GM21723 (cell line): Measurements from ENCODE around the gene CSNK1G1.
"Not testable (repeated sequence)": the region's sequence is repeated elsewhere in the genome, so short reads cannot be mapped to it uniquely, and the experiment has no call there.

ENCODE experiments used
- ATAC-seq: cut with Tn5 transposase; IDR thresholded peaks from one replicate; pipeline ENCODE4 v1.9.1; 2021; ENCODE audit warnings: mild to moderate bottlenecking, moderate library complexity; ENCODE audit not compliant: unreplicated experiment

CSNK1G1 gene

GRCh38 chr15:64288999-64289398 lies 67.0 kb downstream of the CSNK1G1 start:
- ATAC-seq = no peak

DNA sequence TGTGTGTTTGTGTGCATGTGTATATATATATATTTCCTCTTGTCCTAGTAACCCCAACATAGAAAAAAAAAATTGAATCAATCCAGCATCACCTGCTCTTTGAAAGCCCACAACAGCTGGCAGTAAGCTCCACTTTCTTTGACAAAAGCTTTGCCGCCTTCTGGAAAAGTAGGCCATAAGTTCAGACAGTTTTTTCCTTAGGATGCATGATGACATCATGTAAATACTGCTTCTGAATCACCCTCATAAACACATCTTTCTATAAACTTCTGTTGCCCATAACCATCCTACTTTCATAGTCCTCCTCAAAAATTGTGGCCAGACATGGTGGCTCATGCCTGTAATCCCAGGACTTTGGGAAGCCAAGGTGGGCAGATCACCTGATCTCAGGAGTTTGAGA lies 67.4 kb downstream of the CSNK1G1 start:
- ATAC-seq = no peak

DNA sequence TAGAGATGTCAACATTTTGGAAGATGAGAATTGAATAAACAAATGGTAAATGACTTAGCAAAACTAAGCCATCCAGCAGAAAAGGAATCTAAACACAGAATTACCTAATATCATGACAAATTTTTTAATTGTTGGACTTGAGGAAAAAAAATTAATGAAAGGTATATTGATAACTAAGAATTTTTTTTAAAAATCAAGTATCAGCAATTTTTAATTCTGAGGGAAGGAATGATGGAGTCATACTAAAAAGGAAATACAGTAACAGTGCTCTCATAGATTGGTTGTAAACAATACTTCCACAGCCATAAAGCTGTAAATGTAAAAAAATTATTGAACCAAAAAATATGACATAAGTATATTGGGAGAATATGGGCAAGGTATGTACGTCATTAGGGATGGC lies 68.0 kb downstream of the CSNK1G1 start:
- ATAC-seq = no peak

DNA sequence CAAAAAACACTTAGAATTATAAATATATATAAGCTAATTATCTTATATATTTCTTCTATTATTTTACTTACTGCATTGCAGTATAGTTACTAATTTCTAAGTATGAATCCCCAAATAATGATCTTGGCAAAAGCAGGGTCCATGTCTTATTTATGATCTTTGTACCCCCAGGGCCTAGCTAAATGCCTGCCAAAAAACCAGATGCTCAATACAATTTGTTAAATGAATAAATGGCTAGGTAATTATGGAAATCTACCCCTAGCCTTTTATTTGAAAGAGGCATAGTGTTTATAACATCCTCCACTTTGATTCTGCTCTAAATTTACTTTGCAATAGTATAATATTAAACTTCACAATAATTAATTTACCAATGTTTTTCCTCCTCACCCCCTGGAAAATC lies 69.5 kb downstream of the CSNK1G1 start:
- ATAC-seq = no peak

DNA sequence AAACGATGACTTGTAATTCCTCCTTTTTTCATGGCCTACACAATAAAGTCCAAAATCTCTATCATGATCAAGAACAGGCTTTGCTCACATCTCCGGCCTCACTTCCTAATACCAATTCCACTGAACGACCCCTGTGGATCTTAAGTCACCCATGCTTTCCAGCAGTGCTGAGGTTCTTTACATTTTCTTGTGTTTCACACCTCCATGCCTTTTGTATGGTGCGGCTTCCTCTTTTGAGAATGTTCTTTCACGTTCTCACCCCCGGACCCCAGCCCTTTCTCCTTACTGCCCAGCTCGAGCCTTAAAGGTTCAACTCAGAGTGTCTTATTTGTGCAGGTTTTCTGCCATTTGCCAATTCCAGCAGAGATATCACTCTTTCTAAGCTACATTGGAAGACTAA lies 70.1 kb downstream of the CSNK1G1 start:
- ATAC-seq = no peak

DNA sequence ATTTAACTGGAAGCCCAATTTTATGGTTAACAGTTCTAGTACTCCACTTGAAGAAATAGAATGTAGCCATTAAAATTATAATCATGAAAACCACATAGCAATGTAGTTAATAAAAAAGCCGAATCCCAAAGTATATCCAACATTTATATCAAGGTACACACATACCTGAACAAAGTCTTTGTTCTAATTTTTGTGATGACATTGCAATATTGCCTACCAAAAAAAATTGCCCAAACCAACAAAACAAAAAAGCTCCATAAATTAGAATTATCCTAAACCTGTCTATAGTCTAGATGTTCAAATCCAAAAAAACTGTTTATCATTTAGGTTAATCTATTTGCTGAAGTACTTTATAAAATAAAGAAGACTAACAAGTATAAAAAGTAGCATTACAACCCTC lies 70.8 kb downstream of the CSNK1G1 start:
- ATAC-seq = no peak

GRCh38 chr15:64284042-64284441 lies 71.9 kb downstream of the CSNK1G1 start:
- no peak for ATAC-seq

- ATAC-seq = no peak
These were observed 73.3 kb downstream of the CSNK1G1 start for GRCh38 chr15:64282701-64283100.

GRCh38 chr15:64279131-64279530 lies 76.8 kb downstream of the CSNK1G1 start:
- ATAC-seq = no peak

- no peak for ATAC-seq
These were observed 80.0 kb downstream of the CSNK1G1 start for GRCh38 chr15:64275934-64276333.

DNA sequence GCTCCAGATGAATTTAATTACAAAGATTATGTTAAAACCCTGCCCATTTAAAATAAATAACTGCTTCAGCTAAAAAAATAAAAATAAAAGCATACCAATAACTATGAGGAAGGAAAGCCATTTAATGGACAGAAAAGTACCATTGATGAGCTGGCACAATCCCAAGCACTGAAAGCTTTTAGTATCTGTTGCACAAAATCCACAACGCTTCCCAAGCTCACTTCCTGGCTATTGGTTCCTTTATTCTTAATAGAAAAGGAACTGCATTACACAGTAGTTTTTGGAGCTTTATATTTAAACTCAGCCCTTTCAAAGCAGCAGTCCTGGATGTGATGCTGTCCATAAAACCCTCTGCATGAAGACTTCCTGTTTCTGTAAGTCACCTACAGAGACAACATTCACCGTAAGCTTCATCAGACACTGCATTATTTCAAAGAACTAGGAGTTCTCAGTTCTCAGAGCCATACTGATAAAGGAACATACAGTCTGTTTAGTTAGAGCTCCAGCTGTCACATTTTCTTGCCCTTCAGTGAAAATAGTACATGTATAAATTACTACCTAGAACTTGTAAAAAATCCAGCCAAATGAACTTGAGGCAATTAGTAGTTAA lies 81.5 kb downstream of the CSNK1G1 start:
- no peak for ATAC-seq

DNA sequence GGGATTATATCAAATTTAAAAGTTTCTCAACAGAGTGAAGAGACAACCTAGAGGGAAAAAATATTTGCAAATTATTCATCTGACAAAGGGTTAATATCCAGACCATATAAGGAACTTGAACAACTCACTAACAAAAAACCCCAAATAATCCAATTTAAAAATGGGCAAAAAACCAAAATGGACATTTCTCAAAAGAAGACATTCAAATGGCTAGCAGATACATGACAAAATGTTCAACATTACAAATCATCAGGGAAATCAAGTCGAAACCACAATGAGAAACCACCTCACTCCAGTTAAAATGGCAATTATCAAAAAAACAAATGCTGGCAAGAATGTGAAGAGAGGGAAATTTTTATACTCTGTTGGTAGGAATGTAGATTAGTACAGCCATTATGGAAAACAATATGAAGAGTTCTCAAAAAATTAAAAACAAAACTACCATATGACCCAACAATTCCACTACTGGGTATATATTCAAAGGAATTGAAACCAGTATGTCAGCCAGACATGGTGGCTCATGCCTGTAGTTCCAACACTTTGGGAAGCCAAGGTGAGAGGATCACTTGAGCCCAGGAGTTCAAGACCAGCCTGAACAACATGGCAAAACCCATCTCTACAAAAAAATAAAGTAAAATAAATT lies 88.5 kb downstream of the CSNK1G1 start:
- no peak for ATAC-seq

DNA sequence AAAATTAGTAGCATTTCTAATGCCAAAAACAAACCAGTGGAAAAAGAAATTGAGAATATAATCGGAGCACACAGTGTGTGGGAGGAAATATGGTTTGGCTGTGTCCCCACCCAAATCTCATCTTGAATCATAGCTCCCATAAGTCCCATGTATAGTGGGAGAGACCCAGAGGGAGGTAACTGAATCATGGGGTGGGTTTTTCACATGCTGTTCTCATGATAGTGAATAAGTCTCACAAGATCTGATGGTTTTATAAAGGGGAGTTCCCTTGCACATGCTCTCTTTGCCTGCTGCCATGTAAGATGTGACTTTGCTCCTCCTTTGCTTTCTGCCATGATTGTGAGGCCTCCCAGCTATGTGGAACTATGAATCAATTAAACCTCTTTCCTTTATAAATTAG lies 90.8 kb downstream of the CSNK1G1 start:
- ATAC-seq = not testable (repeated sequence)

- ATAC-seq = no peak
These were observed 91.5 kb downstream of the CSNK1G1 start for GRCh38 chr15:64264502-64264901.

- ATAC-seq = no peak
These were observed 92.4 kb downstream of the CSNK1G1 start for GRCh38 chr15:64263567-64263966.

- ATAC-seq = no peak
These were observed 99.9 kb downstream of the CSNK1G1 start for GRCh38 chr15:64256051-64256450.

DNA sequence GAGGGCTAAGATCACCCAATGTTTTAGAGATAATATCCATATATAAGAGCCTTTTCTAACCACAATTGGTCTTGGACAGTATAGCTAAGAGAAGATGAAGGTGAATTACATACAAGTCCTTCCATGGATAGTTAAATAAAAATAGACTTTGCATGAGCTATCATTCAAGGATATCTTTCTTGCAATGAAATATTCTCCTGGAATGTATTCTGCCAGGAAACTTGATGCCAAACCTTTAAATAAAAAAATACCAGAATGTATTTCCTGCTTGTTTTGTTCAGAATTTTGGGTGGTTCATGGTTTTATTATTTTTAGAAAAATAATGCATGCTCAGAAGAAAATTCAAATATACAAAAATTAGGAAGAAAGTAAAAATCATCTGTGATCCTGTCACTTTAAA lies 104.3 kb downstream of the CSNK1G1 start:
- no peak for ATAC-seq

DNA sequence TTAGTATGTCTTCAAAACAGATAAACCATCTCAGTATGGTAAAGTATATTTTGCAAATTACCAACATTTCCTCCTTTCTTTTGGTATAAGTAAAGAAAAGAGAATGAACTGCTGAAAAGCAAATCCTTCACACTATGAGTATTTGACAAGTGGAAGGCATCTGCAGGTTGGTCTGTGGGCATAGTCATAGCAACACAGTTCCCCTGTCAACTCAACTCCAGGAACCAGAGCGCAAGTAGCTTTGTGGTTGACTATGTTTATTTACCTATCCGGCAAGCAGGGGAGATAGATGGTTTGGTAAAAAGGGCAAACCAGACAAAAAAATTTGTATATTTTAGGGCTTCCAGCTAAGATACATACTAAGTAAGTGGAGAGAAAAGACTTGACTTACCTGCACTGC lies 104.9 kb downstream of the CSNK1G1 start:
- no peak for ATAC-seq

DNA sequence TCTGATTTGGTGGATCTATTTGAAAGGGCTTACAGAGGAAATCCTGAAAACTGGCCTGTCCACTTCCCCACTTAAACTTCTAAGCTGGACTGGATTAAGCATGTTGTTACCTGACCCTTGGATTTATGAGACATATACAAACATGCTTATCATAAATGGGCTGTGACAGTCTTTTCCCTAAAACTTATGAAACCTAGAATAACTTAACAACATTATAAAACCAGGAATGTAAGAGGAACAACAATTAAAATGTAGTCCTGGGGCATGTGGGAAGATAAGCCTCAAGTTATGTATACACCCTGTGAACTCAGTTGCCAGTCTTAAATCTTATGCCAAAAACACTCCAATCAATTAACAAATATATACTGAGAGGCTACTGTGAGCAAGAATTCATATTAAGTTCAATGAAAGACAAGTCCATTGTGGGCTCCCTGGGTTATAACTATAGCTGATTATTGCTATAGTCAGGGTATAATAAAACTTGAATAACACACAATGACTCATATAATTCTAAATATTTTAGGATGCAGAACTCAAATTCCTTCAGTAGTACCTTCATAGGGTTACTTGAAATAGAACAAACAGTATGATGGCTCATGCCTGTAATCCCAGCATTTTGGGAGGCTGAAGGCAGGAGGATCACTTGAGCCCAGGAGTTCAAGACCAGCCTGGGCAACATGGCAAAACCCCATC lies 105.9 kb downstream of the CSNK1G1 start:
- no peak for ATAC-seq

DNA sequence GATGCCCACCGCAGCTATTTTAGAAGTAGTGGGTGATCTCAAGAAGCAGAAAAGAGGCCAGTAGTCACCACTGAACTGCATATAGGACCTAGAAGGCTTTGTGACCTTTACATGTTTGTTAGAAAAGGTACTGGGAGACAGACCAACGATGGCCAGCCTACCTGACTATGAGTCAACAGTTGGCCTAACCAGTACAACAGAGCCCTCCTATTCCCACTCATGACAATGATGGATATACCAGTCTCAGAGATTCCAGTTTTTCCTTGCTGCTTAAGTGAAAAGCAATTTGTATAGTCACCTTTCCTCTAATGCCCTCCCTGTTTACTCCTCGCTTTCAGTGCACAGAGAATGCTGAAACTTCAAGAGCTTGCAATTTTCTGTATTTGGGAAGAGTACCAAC lies 106.6 kb downstream of the CSNK1G1 start:
- no peak for ATAC-seq

DNA sequence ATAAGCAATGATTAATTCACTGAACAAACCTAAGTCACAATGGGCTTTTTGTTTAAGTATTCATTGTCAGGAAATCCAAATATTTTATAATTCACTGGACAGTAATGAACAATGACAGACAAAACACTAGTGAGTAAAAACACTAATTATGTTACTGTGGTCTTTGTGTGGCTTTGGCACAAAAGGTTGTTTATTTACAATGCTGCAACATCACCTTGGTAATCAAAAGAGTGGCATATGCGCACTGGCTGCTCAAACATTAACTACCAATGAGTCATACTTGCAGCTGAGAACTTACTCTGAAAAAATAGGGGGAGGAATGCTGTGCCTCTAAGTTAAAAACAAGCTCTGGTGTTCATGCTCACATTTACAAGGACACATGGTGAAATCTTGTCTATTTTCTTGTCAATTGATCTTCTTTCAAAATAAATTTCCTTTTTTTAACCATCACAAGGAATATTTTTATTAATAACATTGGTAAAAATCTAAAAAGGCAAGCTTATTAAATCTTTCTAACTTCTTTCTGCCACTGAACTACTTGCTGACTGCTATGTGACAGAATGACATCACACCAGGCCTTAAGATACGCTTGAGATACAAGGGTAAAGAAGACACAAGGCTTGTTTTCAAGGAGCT lies 107.9 kb downstream of the CSNK1G1 start:
- ATAC-seq = peak; percentile 59

DNA sequence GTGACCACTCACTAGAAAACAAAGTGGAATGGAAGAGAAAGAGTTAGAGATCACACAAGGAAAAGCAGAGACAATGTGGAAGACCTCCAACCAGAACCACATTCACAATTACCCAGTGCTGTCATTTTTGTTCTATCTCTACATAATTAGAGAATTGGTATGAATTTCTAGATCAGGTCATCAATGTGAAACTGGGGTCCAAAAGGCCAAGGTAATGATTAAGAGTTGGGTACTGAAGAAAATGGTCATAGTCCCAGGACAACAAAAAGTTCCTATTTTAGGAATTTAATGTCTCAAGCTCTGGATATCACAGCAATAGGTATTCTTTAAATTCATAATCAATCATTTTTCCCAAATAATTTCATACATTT lies 108.5 kb downstream of the CSNK1G1 start:
- no peak for ATAC-seq
